ENCODE results near the gene PHLDA2.

The PHLDA2 gene

DNA sequence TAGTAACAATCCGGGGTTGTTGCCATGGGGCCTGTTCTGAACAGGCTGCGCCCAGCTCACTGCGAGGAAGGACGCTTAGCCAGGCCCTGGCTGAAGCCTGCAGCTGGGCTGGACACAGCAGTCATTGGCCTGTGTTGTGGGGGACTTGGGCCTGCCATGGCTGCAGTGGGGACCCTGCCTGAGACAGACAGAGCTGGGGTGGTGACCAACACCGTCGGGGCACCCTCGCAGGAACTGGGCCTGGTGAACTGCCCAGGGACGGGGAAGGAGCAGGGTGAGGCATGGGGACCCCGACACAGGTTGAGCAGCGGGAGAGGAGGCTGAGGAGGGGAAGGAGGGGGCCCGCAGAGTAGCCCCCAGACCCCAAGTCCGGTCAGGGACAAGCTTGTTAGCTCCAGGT lies 8.9 kb downstream of the PHLDA2 start:
- Histone ChIP-seq H3K27ac (ENCODE audit: insufficient read depth in 1 of 2, low read depth in 1 of 2, low read length in 2 of 2, poor library complexity in 1 of 2, severe bottlenecking in 2 of 2) (no peak overlapping the region), H3K36me3 (ENCODE audit: control insufficient read depth in 4 of 4, insufficient read depth in 4 of 4, low read length in 3 of 4) (no peaks in the 10 kb centered on the region), H3K4me1 (ENCODE audit: control extremely low read depth in 1 of 4, control insufficient read depth in 4 of 4, insufficient read depth in 4 of 4, low read length in 3 of 4) (peaks cover 0 to 4% (median 4%) of the 10 kb centered on the region in 4 experiments), H3K9me3 (ENCODE audit: control extremely low read depth in 1 of 5, control insufficient read depth in 4 of 5, insufficient read depth in 2 of 5, low read depth in 1 of 5, low read length in 4 of 5) (no peaks in the 10 kb centered on the region), H3K4me3 (ENCODE audit: control insufficient read depth in 1 of 7, extremely low read depth in 1 of 7, insufficient read depth in 4 of 7, low read depth in 2 of 7, low read length in 6 of 7) (no peak overlapping the region), H3K27me3 (replicated peaks in 2 of 5; ENCODE audit: control insufficient read depth in 4 of 5, insufficient read depth in 5 of 5, low read length in 4 of 5) (no peaks in the 10 kb centered on the region)
- no peak for DNase-seq
- ChIA-PET POLR2A (interaction anchor here (0.7 kb wide), 1 partner anchor 22 kb away, joined by 4 read pairs; no protein-coding TSS in a partner anchor), CTCF (interaction anchor here (0.7 to 2.4 kb wide), 5 partner anchors 9 to 31 kb away, joined by 3 to 7 read pairs (median 4); partner anchors contain the start of gene PHLDA2)
- WGBS (ENCODE audit: insufficient coverage), result over 99% methylated on average over 10 of the region's 12 CpGs

DNA sequence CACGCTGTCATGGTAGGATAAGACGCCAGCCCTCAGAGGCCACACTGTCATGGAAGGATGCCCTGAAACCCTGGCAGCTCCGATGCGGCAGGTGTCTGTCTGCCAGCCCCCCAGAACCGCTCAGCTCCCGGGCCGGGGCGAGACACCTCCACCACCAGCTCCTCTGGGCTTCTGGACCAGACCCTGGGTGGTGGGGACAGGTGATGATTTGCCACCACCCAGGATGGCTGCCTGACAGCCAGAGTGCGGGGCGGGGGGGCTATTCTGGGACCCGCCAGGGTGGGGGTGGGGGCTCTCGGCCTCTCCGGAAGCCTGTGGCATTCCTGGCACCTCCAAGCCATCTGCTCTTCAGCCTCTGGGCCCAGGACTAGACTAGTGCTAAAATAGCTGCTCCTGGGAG lies 9.4 kb downstream of the PHLDA2 start:
- ChIA-PET POLR2A (interaction anchor here (0.7 kb wide), 1 partner anchor 22 kb away, joined by 4 read pairs; no protein-coding TSS in a partner anchor), CTCF (interaction anchor here (1.5 to 2.4 kb wide), 3 partner anchors 10 to 31 kb away, joined by 3 to 7 read pairs (median 7); partner anchors contain the start of gene PHLDA2)
- Histone ChIP-seq H3K4me3 (ENCODE audit: control insufficient read depth in 1 of 7, extremely low read depth in 1 of 7, insufficient read depth in 4 of 7, low read depth in 2 of 7, low read length in 6 of 7) (no peak overlapping the region), H3K36me3 (ENCODE audit: control insufficient read depth in 4 of 4, insufficient read depth in 4 of 4, low read length in 3 of 4) (no peaks in the 10 kb centered on the region), H3K27me3 (replicated peaks in 2 of 5; ENCODE audit: control insufficient read depth in 4 of 5, insufficient read depth in 5 of 5, low read length in 4 of 5) (no peaks in the 10 kb centered on the region), H3K4me1 (ENCODE audit: control extremely low read depth in 1 of 4, control insufficient read depth in 4 of 4, insufficient read depth in 4 of 4, low read length in 3 of 4) (peaks cover 0 to 9% (median 8%) of the 10 kb centered on the region in 4 experiments), H3K27ac (ENCODE audit: insufficient read depth in 1 of 2, low read depth in 1 of 2, low read length in 2 of 2, poor library complexity in 1 of 2, severe bottlenecking in 2 of 2) (no peak overlapping the region), H3K9me3 (ENCODE audit: control extremely low read depth in 1 of 5, control insufficient read depth in 4 of 5, insufficient read depth in 2 of 5, low read depth in 1 of 5, low read length in 4 of 5) (no peaks in the 10 kb centered on the region)
- DNase-seq, result no peak
- 85% methylated on average over 8 of the region's 13 CpGs for WGBS (ENCODE audit: insufficient coverage)

DNA sequence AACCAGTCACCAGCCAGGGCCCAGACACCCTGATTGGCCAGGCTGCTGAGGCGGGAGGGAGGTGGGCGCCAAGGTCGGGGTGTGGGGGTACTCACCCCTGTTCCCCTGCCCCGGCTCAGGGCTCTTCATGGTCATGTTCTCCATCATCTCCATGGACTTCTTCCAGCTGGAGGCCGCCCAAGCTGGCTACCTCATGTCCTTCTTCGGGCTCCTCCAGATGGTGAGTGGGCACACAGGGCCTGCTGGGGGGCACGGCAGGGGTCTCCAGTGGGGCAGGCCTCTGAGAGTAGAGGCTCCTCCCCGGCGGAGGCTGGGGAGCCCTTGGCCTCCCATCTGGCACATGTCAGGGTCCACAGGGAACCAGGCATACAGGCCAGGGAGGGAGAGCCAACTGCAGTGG lies 10.0 kb downstream of the PHLDA2 start:
- DNase-seq, result no peak
- H3K27me3 ChIP-seq (replicated peaks in 2 of 5; ENCODE audit: control insufficient read depth in 4 of 5, insufficient read depth in 5 of 5, low read length in 4 of 5), result no peaks in the 10 kb centered on the region
- no peak overlapping the region for H3K4me3 ChIP-seq (ENCODE audit: control insufficient read depth in 1 of 7, extremely low read depth in 1 of 7, insufficient read depth in 4 of 7, low read depth in 2 of 7, low read length in 6 of 7)
- H3K9me3 ChIP-seq (ENCODE audit: control extremely low read depth in 1 of 5, control insufficient read depth in 4 of 5, insufficient read depth in 2 of 5, low read depth in 1 of 5, low read length in 4 of 5), result no peaks in the 10 kb centered on the region
- peaks cover 0 to 16% (median 14%) of the 10 kb centered on the region in 4 experiments for H3K4me1 ChIP-seq (ENCODE audit: control extremely low read depth in 1 of 4, control insufficient read depth in 4 of 4, insufficient read depth in 4 of 4, low read length in 3 of 4)
- H3K27ac ChIP-seq (ENCODE audit: insufficient read depth in 1 of 2, low read depth in 1 of 2, low read length in 2 of 2, poor library complexity in 1 of 2, severe bottlenecking in 2 of 2), result no peak overlapping the region
- 95% methylated on average over 6 of the region's 9 CpGs for WGBS (ENCODE audit: insufficient coverage)
- no peaks in the 10 kb centered on the region for H3K36me3 ChIP-seq (ENCODE audit: control insufficient read depth in 4 of 4, insufficient read depth in 4 of 4, low read length in 3 of 4)
- CTCF ChIA-PET, result interaction anchor here (1.2 to 2.4 kb wide), 3 partner anchors 8 to 30 kb away, joined by 3 to 7 read pairs (median 3); no protein-coding TSS in a partner anchor
- POLR2A ChIA-PET, result no interaction called here

DNA sequence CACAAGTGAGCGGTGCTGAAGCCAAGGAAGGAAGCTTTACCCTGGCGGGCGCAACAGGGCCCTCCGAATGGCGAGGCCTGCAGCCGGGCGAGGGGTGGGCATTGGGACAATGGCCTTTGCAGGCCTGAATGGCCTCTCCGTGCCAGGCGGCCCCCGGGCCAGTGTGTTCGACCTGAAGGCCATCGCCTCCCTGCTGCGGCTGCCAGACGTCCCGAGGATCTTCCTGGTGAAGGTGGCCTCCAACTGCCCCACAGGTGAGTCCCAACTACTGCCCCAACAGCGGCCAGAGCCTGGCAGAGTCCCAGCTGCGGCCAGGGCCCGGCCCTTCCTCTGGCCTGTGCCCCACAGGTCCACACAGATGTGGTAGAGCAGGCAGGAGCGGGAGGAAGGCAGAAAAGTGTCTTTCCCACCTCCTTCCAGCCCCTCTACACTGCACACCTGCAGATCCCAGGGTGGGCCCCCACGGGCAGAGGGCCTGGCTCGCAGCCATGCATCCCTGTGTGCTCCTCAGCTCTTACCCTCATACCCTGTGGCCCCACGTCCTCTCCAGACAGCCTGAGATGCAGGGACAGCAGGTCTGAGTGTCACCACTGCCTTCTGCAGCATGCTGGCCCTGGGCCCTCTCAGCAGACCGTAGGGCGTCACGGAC lies 11.3 kb downstream of the PHLDA2 start:
- H3K9me3 ChIP-seq (ENCODE audit: control extremely low read depth in 1 of 5, control insufficient read depth in 4 of 5, insufficient read depth in 2 of 5, low read depth in 1 of 5, low read length in 4 of 5), result no peaks in the 10 kb centered on the region
- POLR2A ChIA-PET, result interaction anchor here (0.8 kb wide), 1 partner anchor 12 kb away, joined by 3 read pairs; no protein-coding TSS in a partner anchor
- H3K27ac ChIP-seq (ENCODE audit: insufficient read depth in 1 of 2, low read depth in 1 of 2, low read length in 2 of 2, poor library complexity in 1 of 2, severe bottlenecking in 2 of 2), result no peak overlapping the region
- no peak for DNase-seq
- no peaks in the 10 kb centered on the region for H3K36me3 ChIP-seq (ENCODE audit: control insufficient read depth in 4 of 4, insufficient read depth in 4 of 4, low read length in 3 of 4)
- peaks cover 0 to 28% (median 26%) of the 10 kb centered on the region in 4 experiments for H3K4me1 ChIP-seq (ENCODE audit: control extremely low read depth in 1 of 4, control insufficient read depth in 4 of 4, insufficient read depth in 4 of 4, low read length in 3 of 4)
- CTCF ChIA-PET, result no interaction called here
- no peaks in the 10 kb centered on the region for H3K27me3 ChIP-seq (replicated peaks in 2 of 5; ENCODE audit: control insufficient read depth in 4 of 5, insufficient read depth in 5 of 5, low read length in 4 of 5)
- no peak overlapping the region for H3K4me3 ChIP-seq (ENCODE audit: control insufficient read depth in 1 of 7, extremely low read depth in 1 of 7, insufficient read depth in 4 of 7, low read depth in 2 of 7, low read length in 6 of 7)
- 96% methylated on average over 19 of the region's 25 CpGs for whole genome bisulfite sequencing (ENCODE audit: insufficient coverage)

DNA sequence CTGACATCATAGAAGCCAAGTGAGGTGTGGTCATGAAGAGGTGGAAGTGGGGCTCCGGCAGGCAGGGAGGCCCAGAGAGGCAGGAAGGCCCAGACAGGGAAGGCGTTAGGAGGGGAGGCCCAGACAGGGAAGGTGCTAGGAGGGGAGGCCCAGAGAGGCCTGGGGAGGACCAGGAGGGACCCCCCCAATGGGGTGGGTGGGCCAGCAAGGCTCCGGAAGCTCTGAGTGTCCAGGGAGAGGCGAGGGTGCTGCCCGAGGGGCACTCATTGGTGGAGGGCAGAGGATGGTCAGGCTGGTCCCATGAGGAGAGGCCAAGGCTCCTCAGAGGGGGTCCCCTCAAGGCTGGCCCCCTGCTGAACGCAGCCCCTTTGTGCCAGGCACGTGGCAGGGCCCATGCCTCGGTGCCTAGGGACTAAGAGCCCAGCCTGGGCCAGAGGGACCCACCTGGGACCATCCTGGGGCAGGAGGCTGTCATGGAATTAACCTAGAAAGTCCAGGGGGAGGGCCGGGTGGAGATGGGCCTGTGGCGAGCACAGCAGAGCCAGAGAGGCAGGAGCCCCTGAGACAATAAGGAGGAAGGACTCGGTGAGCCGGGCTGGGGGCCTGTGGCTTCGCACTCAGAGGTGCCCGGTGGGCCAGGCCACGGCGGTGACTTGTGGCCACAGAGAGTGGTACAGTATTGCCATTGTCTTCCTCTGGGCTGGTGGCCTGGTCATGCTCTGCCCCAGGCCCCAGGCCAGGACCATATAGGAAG lies 12.2 kb downstream of the PHLDA2 start:
- H3K4me1 ChIP-seq (ENCODE audit: control extremely low read depth in 1 of 4, control insufficient read depth in 4 of 4, insufficient read depth in 4 of 4, low read length in 3 of 4), result peaks cover 0 to 37% (median 30%) of the 10 kb centered on the region in 4 experiments
- 92% methylated on average over 16 of the region's 16 CpGs for WGBS (ENCODE audit: insufficient coverage)
- H3K4me3 ChIP-seq (ENCODE audit: control insufficient read depth in 1 of 7, extremely low read depth in 1 of 7, insufficient read depth in 4 of 7, low read depth in 2 of 7, low read length in 6 of 7), result no peak overlapping the region
- ChIA-PET CTCF (interaction anchor here (0.7 to 3.4 kb wide), 4 partner anchors 9 to 16 kb away, joined by 3 to 19 read pairs (median 3); a partner anchor contains a TSS), POLR2A (no interaction called here)
- H3K27me3 ChIP-seq (replicated peaks in 2 of 5; ENCODE audit: control insufficient read depth in 4 of 5, insufficient read depth in 5 of 5, low read length in 4 of 5), result no peaks in the 10 kb centered on the region
- no peaks in the 10 kb centered on the region for H3K36me3 ChIP-seq (ENCODE audit: control insufficient read depth in 4 of 4, insufficient read depth in 4 of 4, low read length in 3 of 4)
- H3K9me3 ChIP-seq (ENCODE audit: control extremely low read depth in 1 of 5, control insufficient read depth in 4 of 5, insufficient read depth in 2 of 5, low read depth in 1 of 5, low read length in 4 of 5), result no peaks in the 10 kb centered on the region
- no peak for DNase-seq
- H3K27ac ChIP-seq (ENCODE audit: insufficient read depth in 1 of 2, low read depth in 1 of 2, low read length in 2 of 2, poor library complexity in 1 of 2, severe bottlenecking in 2 of 2), result no peak overlapping the region

DNA sequence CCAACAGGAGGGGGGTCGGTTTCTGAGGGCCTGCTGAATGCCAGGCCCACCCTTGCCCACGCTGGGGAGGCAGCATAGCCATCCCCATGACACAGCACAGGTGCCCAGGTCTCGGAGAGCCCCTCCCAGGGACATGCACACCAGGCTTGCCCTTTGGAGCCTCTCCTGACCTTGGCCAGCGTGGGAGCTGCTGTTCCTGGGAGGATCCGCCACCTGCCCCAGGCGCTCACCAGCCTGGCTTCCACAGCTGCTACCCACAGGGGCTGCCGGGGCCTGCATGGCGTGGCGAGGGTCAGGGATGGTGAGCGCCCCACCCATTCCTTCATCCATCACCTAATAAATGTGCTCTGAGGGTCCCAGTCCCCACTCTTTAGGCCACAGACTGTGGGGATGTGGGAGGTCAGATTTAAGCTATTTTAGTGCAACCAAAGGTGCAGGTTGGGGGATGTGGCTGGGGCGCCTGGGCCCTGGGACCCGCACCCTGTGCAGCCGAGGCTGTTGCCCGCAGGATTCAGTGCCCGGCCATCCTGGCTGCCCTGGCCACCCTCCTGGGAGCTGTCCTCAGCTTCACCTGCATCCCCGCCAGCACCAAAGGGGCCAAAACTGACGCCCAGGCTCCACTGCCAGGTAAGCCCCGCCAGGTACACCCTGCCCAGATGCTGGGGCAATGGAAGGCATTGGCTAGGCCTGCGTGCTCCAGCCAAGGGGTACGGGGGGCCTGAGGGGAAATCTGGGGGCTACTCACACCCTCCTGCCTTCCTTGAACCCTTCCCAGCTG lies 12.9 kb downstream of the PHLDA2 start:
- no peak overlapping the region for H3K27ac ChIP-seq (ENCODE audit: insufficient read depth in 1 of 2, low read depth in 1 of 2, low read length in 2 of 2, poor library complexity in 1 of 2, severe bottlenecking in 2 of 2)
- H3K4me3 ChIP-seq (ENCODE audit: control insufficient read depth in 1 of 7, extremely low read depth in 1 of 7, insufficient read depth in 4 of 7, low read depth in 2 of 7, low read length in 6 of 7), result no peak overlapping the region
- 96% methylated on average over 13 of the region's 20 CpGs for WGBS (ENCODE audit: insufficient coverage)
- H3K27me3 ChIP-seq (replicated peaks in 2 of 5; ENCODE audit: control insufficient read depth in 4 of 5, insufficient read depth in 5 of 5, low read length in 4 of 5), result no peaks in the 10 kb centered on the region
- ChIA-PET CTCF (interaction anchor here (0.7 to 3.4 kb wide), 5 partner anchors 9 to 17 kb away, joined by 3 to 19 read pairs (median 3); a partner anchor contains a TSS), POLR2A (no interaction called here)
- H3K36me3 ChIP-seq (ENCODE audit: control insufficient read depth in 4 of 4, insufficient read depth in 4 of 4, low read length in 3 of 4), result no peaks in the 10 kb centered on the region
- H3K4me1 ChIP-seq (ENCODE audit: control extremely low read depth in 1 of 4, control insufficient read depth in 4 of 4, insufficient read depth in 4 of 4, low read length in 3 of 4), result peaks cover 0 to 39% (median 30%) of the 10 kb centered on the region in 4 experiments
- DNase-seq, result no peak
- no peaks in the 10 kb centered on the region for H3K9me3 ChIP-seq (ENCODE audit: control extremely low read depth in 1 of 5, control insufficient read depth in 4 of 5, insufficient read depth in 2 of 5, low read depth in 1 of 5, low read length in 4 of 5)
